ENCODE measurements around the gene KCNN3. TPM values are rescaled to one million over a fixed set of nuclear protein-coding genes. Genes with fewer than 3 reads are reported as not detected.

Gene KCNN3
- total RNA-seq, 6 experiments from 2014 or later, result not detected

- H3K4me1 Mint-ChIP-seq (ENCODE audit: low read depth), result no peaks in the 10 kb centered on the region
- no peak for TF ChIP-seq CTCF (IDR thresholded peaks at IDR 0.05)
- DNase-seq, result no peak
- H3K9me3 Mint-ChIP-seq, result no peaks in the 10 kb centered on the region
- H3K36me3 Mint-ChIP-seq (ENCODE audit: low read depth), result no peaks in the 10 kb centered on the region
- H3K27me3 Mint-ChIP-seq (ENCODE audit: insufficient read depth), result peaks cover 47% of the 10 kb centered on the region
- H3K27ac Mint-ChIP-seq, result no peak overlapping the region
- H3K4me3 Mint-ChIP-seq, result no peak overlapping the region
Measured at GRCh38 chr1:154822717-154823116, 47.4 kb downstream of the KCNN3 start.

GRCh38 chr1:154822233-154822632, 47.8 kb downstream of the KCNN3 start:
- H3K27ac Mint-ChIP-seq, result no peak overlapping the region
- DNase-seq, result no peak
- H3K4me3 Mint-ChIP-seq, result no peak overlapping the region
- peaks cover 51% of the 10 kb centered on the region for H3K27me3 Mint-ChIP-seq (ENCODE audit: insufficient read depth)
- no peaks in the 10 kb centered on the region for H3K9me3 Mint-ChIP-seq
- TF ChIP-seq CTCF (IDR thresholded peaks at IDR 0.05), result no peak
- H3K4me1 Mint-ChIP-seq (ENCODE audit: low read depth), result no peaks in the 10 kb centered on the region
- H3K36me3 Mint-ChIP-seq (ENCODE audit: low read depth), result no peaks in the 10 kb centered on the region

GRCh38 chr1:154821083-154821482, 49.0 kb downstream of the KCNN3 start:
- TF ChIP-seq CTCF (IDR thresholded peaks at IDR 0.05), result no peak
- Mint-ChIP-seq H3K27ac (no peak overlapping the region), H3K4me1 (ENCODE audit: low read depth) (no peaks in the 10 kb centered on the region), H3K27me3 (ENCODE audit: insufficient read depth) (peaks cover 56% of the 10 kb centered on the region), H3K4me3 (no peak overlapping the region), H3K9me3 (no peaks in the 10 kb centered on the region), H3K36me3 (ENCODE audit: low read depth) (no peaks in the 10 kb centered on the region)
- DNase-seq, result no peak

GRCh38 chr1:154820646-154821045, 49.4 kb downstream of the KCNN3 start:
- Mint-ChIP-seq H3K27me3 (ENCODE audit: insufficient read depth) (peaks cover 57% of the 10 kb centered on the region), H3K4me1 (ENCODE audit: low read depth) (no peaks in the 10 kb centered on the region), H3K4me3 (no peak overlapping the region), H3K36me3 (ENCODE audit: low read depth) (no peaks in the 10 kb centered on the region), H3K9me3 (no peaks in the 10 kb centered on the region), H3K27ac (no peak overlapping the region)
- DNase-seq, result no peak
- TF ChIP-seq CTCF (IDR thresholded peaks at IDR 0.05), result no peak

GRCh38 chr1:154819628-154820590, 50.2 kb downstream of the KCNN3 start:
- peaks cover 58% of the 10 kb centered on the region for H3K27me3 Mint-ChIP-seq (ENCODE audit: insufficient read depth)
- no peak overlapping the region for H3K27ac Mint-ChIP-seq
- no peaks in the 10 kb centered on the region for H3K9me3 Mint-ChIP-seq
- DNase-seq, result no peak
- no peaks in the 10 kb centered on the region for H3K36me3 Mint-ChIP-seq (ENCODE audit: low read depth)
- TF ChIP-seq CTCF (IDR thresholded peaks at IDR 0.05), result peak; percentile 76
- H3K4me3 Mint-ChIP-seq, result no peak overlapping the region
- no peaks in the 10 kb centered on the region for H3K4me1 Mint-ChIP-seq (ENCODE audit: low read depth)
